ENCODE data around the gene RBMX. TPM values are rescaled to one million over a fixed set of nuclear protein-coding genes. Genes with fewer than 3 reads are reported as not detected.

The RBMX gene
- polyA plus RNA-seq, 2 of the 4 experiments (the other 2 are of a cell fraction), result 278 to 337 TPM

- no peak for TF ChIP-seq USF2 (IDR thresholded peaks at IDR 0.05)
- no peak for TF ChIP-seq PHF8 (IDR thresholded peaks at IDR 0.05; ENCODE audit: borderline replicate concordance, low read depth)
- TF ChIP-seq ESRRA (IDR thresholded peaks at IDR 0.05; ENCODE audit: borderline replicate concordance, low read length), result no peak
- no peak for TF ChIP-seq SREBF2 (IDR thresholded peaks at IDR 0.05)
- TF ChIP-seq TFCP2L1 (CRISPR knock-in tag; IDR thresholded peaks at IDR 0.05), result no peak
- TF ChIP-seq HOXA7 (CRISPR knock-in tag; IDR thresholded peaks at IDR 0.05), result no peak
Measured at GRCh38 chrX:136872091-136872700, 8.3 kb downstream of the RBMX start (continued).

- Histone ChIP-seq H3K27ac (no peak overlapping the region), H3K4me3 (no peak overlapping the region), H3K9me3 (no peaks in the 10 kb centered on the region), H3K4me1 (peaks cover 34% of the 10 kb centered on the region), H3K4me2 (no peak overlapping the region)
- ATAC-seq (no peak), DNase-seq (ENCODE audit: low read depth in 1 of 2, low spot score in 1 of 2) (no peak), FAIRE-seq (peak; percentile 97)
- ChIA-PET CTCF (no interaction called here), POLR2A (interaction anchor here (1.4 kb wide), 1 partner anchor 10 kb away, joined by 11 read pairs; the partner anchor contains the start of gene RBMX)
- TF ChIP-seq SREBF2 (IDR thresholded peaks at IDR 0.05) (no peak), RAD21 (conservative IDR thresholded peaks at IDR 0.05 in 1 of 2, IDR thresholded peaks at IDR 0.05 in 1 of 2) (no peak), CBX2 (IDR thresholded peaks at IDR 0.05; ENCODE audit: borderline replicate concordance, low read depth) (no peak), HEYL (CRISPR knock-in tag; IDR thresholded peaks at IDR 0.05) (no peak), EHMT2 (IDR thresholded peaks at IDR 0.05; ENCODE audit: low read depth) (no peak), HDAC2 (IDR thresholded peaks at IDR 0.05) (no peak), FOXS1 (CRISPR knock-in tag; IDR thresholded peaks at IDR 0.05) (no peak), MAX (IDR thresholded peaks at IDR 0.05) (no peak), RNF2 (IDR thresholded peaks at IDR 0.05; ENCODE audit: borderline replicate concordance, low read depth) (no peak), EP300 (IDR thresholded peaks at IDR 0.05) (no peak), CTCF (IDR thresholded peaks at IDR 0.05) (no peak), NPAS2 (CRISPR knock-in tag; IDR thresholded peaks at IDR 0.05; ENCODE audit: borderline replicate concordance) (no peak), NR3C1 (IDR thresholded peaks at IDR 0.05) (no peak), FOSL2 (IDR thresholded peaks at IDR 0.05) (no peak), FOSL2 (CRISPR knock-in tag; IDR thresholded peaks at IDR 0.05) (no peak), HMGXB4 (CRISPR knock-in tag; IDR thresholded peaks at IDR 0.05; ENCODE audit: borderline replicate concordance) (no peak), RARB (CRISPR knock-in tag; IDR thresholded peaks at IDR 0.05) (no peak), ELK1 (IDR thresholded peaks at IDR 0.05; ENCODE audit: low read depth, low read length) (no peak)
- 100% methylated on average over 1 of the region's 1 CpG for WGBS (ENCODE audit: missing lambda C conversion rate)
Measured at GRCh38 chrX:136870064-136870463, 10.5 kb downstream of the RBMX start.

Data from A549 (cell line).